ENCODE results near the gene OVCH1. TPM values are rescaled to one million over a fixed set of nuclear protein-coding genes. Genes with fewer than 3 reads are reported as not detected.

OVCH1 gene
- total and polyA plus RNA-seq, 10 of the 15 experiments (the other 5 are each of a cell fraction or from before 2014, with no cell fraction given): 0.15 TPM; not detected in 9

GRCh38 chr12:29463198-29463597 lies 34.3 kb downstream of the OVCH1 start:
- 41% methylated on average over 4 of the region's 4 CpGs for WGBS (ENCODE audit: insufficient coverage, insufficient replicate concordance, low lambda C conversion rate, missing lambda C conversion rate)
- no TSS peak for BruUV-seq (replicated peaks)
- DNase-seq (ENCODE audit: low read depth, low spot score): no peak
- in situ Hi-C loops (cut with MboI) (no loop called here), intact Hi-C loops (cut with micrococcal nuclease; ENCODE audit: unreplicated experiment) (no loop called here)
- FAIRE-seq: no peak
- no peak for ATAC-seq
- Histone ChIP-seq H3K9me3 (replicated peaks; ENCODE audit: control insufficient read depth, insufficient read depth, low read length) (no peaks in the 10 kb centered on the region), H4K20me1 (ENCODE audit: control insufficient read depth, insufficient read depth) (no peaks in the 10 kb centered on the region), H3K27me3 (replicated peaks in 1 of 2; ENCODE audit: control insufficient read depth in 2 of 2, insufficient read depth in 2 of 2, low read length in 1 of 2) (no peaks in the 10 kb centered on the region), H3K79me2 (ENCODE audit: control insufficient read depth, insufficient read depth, low read length) (no peaks in the 10 kb centered on the region), H3K9ac (ENCODE audit: control insufficient read depth, insufficient read depth, low read length) (no peak overlapping the region), H3K4me3 (no peak overlapping the region), H3K27ac (ENCODE audit: control insufficient read depth, insufficient read depth) (no peak overlapping the region), H3K4me1 (ENCODE audit: control insufficient read depth, insufficient read depth, low read length) (no peaks in the 10 kb centered on the region), H3K4me2 (ENCODE audit: control insufficient read depth, insufficient read depth) (no peak overlapping the region), H2AFZ (ENCODE audit: control insufficient read depth, low read depth, low read length) (no peak overlapping the region), H3K36me3 (ENCODE audit: control insufficient read depth in 2 of 2, insufficient read depth in 2 of 2, low read length in 1 of 2) (no peaks in the 10 kb centered on the region)
- RAD21 ChIA-PET (ENCODE audit: unreplicated experiment): no interaction called here
- POLR2A ChIA-PET: no interaction called here
- CTCF ChIA-PET: interaction anchor here (1.0 kb wide), 1 partner anchor 33 kb away, joined by 3 read pairs; no protein-coding TSS in a partner anchor
- SMC1A ChIA-PET (ENCODE audit: uncharacterized antibody, unreplicated experiment): interaction anchor here (0.6 kb wide), 1 partner anchor 1289 kb away, joined by 3 read pairs; no protein-coding TSS in a partner anchor
- TF ChIP-seq ATF3 (IDR thresholded peaks at IDR 0.05; ENCODE audit: borderline replicate concordance, extremely low read depth, low read depth, low read length) (no peak), MTA2 (IDR thresholded peaks at IDR 0.05; ENCODE audit: low read depth) (no peak), HDAC6 (IDR thresholded peaks at IDR 0.05; ENCODE audit: unreplicated experiment) (no peak), RAD51 (IDR thresholded peaks at IDR 0.05) (no peak), BRCA1 (IDR thresholded peaks at IDR 0.05; ENCODE audit: low read depth, low read length) (no peak), CBX3 (IDR thresholded peaks at IDR 0.05; ENCODE audit: borderline replicate concordance, low read depth) (no peak), NFIC (IDR thresholded peaks at IDR 0.05; ENCODE audit: low read depth, low read length) (no peak), RELB (IDR thresholded peaks at IDR 0.05; ENCODE audit: low read depth) (no peak)

All from GM12878 (cell line).